DND-41 (cell line): Measurements from ENCODE around the gene BCL2A1.

Source experiments
- EZH2 ChIP-seq: IDR thresholded peaks from 3 replicates; pipeline ENCODE4 v1.6.1; 2012; ENCODE audit warnings: borderline replicate concordance, low read depth, mild to moderate bottlenecking, moderate library complexity, low read length, inconsistent platforms; ENCODE audit not compliant: severe bottlenecking
- TF ChIP-seq, protein P1 (sequence below): IDR thresholded peaks from 2 replicates; pipeline ENCODE4 v1.5.1; 2012; ENCODE audit warnings: borderline replicate concordance, low read length, moderate library complexity, mild to moderate bottlenecking; ENCODE audit not compliant: poor library complexity, severe bottlenecking; ENCODE audit errors: extremely low read depth

DNA sequence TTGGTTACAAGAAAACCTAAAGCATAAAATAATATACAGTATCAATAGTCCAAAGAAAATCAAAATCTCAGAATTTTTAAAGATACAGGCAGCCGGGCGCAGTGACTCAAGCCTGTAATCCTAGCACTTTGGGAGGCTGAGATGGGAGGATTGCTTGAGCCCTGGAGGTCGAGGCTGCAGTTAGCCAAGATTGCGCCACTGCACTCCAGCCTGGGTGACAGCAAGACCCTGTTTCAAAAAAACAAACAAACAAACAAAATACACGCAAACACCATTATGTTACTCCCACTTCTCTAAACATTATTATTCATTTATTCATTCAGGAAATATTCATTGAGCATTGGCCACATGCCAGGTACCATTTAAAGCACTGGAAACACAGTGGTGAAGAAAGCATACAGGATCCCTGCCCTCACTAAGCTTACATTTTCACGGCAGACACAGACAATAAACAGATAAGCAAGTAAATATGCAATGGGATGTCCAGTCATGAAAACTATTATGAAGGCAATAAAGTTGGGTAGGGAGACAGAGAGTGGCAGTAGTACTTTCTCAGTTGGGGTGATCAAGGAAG lies 6.7 kb downstream of the BCL2A1 start:
- TF ChIP-seq, protein P1, sequence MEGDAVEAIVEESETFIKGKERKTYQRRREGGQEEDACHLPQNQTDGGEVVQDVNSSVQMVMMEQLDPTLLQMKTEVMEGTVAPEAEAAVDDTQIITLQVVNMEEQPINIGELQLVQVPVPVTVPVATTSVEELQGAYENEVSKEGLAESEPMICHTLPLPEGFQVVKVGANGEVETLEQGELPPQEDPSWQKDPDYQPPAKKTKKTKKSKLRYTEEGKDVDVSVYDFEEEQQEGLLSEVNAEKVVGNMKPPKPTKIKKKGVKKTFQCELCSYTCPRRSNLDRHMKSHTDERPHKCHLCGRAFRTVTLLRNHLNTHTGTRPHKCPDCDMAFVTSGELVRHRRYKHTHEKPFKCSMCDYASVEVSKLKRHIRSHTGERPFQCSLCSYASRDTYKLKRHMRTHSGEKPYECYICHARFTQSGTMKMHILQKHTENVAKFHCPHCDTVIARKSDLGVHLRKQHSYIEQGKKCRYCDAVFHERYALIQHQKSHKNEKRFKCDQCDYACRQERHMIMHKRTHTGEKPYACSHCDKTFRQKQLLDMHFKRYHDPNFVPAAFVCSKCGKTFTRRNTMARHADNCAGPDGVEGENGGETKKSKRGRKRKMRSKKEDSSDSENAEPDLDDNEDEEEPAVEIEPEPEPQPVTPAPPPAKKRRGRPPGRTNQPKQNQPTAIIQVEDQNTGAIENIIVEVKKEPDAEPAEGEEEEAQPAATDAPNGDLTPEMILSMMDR, result no peak
- TF ChIP-seq EZH2, result no peak
